ENCODE results near the gene PROS1.
"Not testable (repeated sequence)": the region's sequence is repeated elsewhere in the genome, so short reads cannot be mapped to it uniquely, and the experiment has no call there.

The PROS1 gene

GRCh38 chr3:93965106-93965505 lies 8.6 kb downstream of the PROS1 start:
- H3K27me3 ChIP-seq (ENCODE audit: control insufficient read depth, insufficient read depth, low read length); H3K9me3 ChIP-seq (ENCODE audit: control insufficient read depth, insufficient read depth, low read length); H3K36me3 ChIP-seq (ENCODE audit: control insufficient read depth, insufficient read depth, low read length); H3K4me1 ChIP-seq (ENCODE audit: control insufficient read depth, insufficient read depth, low read length); H3K4me3 ChIP-seq (ENCODE audit: low read depth, low read length); H3K9ac ChIP-seq (ENCODE audit: low read depth, low read length): not testable (repeated sequence)

DNA sequence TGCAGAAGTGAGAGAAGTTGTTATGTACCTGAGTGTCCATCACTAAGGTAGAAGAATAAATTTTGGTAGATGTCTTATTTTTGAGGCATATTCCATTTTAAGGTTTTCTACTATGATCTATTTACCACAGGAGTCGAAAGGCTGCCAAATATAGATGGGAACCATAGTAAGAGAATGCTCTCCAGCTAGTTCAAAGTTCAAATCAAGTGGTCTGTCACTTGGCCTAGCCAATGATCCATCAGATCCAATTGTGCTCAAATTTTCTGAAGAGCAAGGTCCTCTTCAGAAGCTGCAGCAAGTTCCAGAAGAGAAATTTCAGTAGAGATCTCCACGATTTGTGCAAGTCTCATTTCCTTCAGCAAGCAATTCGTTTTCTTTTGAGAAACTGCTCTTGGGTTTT lies 10.9 kb downstream of the PROS1 start:
- Histone ChIP-seq H3K4me3 (ENCODE audit: low read depth, low read length) (no peak overlapping the region), H3K4me1 (ENCODE audit: control insufficient read depth, insufficient read depth, low read length) (no peaks in the 10 kb centered on the region), H3K9ac (ENCODE audit: low read depth, low read length) (no peak overlapping the region), H3K36me3 (ENCODE audit: control insufficient read depth, insufficient read depth, low read length) (no peaks in the 10 kb centered on the region), H3K9me3 (ENCODE audit: control insufficient read depth, insufficient read depth, low read length) (peaks cover 3% of the 10 kb centered on the region), H3K27me3 (ENCODE audit: control insufficient read depth, insufficient read depth, low read length) (peaks cover 2% of the 10 kb centered on the region)

GRCh38 chr3:93961489-93961888 lies 12.2 kb downstream of the PROS1 start:
- H3K36me3 ChIP-seq (ENCODE audit: control insufficient read depth, insufficient read depth, low read length) = no peaks in the 10 kb centered on the region
- H3K9me3 ChIP-seq (ENCODE audit: control insufficient read depth, insufficient read depth, low read length) = peaks cover 3% of the 10 kb centered on the region
- no peak overlapping the region for H3K4me3 ChIP-seq (ENCODE audit: low read depth, low read length)
- H3K9ac ChIP-seq (ENCODE audit: low read depth, low read length) = no peak overlapping the region
- peaks cover 2% of the 10 kb centered on the region for H3K27me3 ChIP-seq (ENCODE audit: control insufficient read depth, insufficient read depth, low read length)
- no peaks in the 10 kb centered on the region for H3K4me1 ChIP-seq (ENCODE audit: control insufficient read depth, insufficient read depth, low read length)

DNA sequence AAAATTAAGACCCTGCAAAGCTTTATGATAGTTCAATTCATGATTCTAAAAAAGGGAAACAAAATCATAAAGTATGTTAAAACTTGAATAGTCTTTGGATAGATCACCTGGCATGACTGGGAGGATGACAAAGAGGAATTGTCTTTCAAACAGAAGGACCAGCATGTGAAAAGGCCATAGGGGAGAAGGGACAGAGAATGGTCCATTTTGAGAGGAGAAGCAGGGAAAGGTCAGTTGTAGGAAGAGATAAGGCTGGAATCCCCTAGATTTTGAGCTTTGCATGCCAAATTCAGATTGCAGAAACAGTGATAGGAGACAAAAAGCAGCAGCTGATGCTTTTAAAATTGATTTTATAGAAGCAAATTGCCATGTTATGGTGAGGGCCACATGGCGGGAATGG lies 12.7 kb downstream of the PROS1 start:
- Histone ChIP-seq H3K36me3 (ENCODE audit: control insufficient read depth, insufficient read depth, low read length) (no peaks in the 10 kb centered on the region), H3K4me3 (ENCODE audit: low read depth, low read length) (no peak overlapping the region), H3K4me1 (ENCODE audit: control insufficient read depth, insufficient read depth, low read length) (no peaks in the 10 kb centered on the region), H3K27me3 (ENCODE audit: control insufficient read depth, insufficient read depth, low read length) (peaks cover 2% of the 10 kb centered on the region), H3K9ac (ENCODE audit: low read depth, low read length) (no peak overlapping the region), H3K9me3 (ENCODE audit: control insufficient read depth, insufficient read depth, low read length) (peaks cover 3% of the 10 kb centered on the region)

DNA sequence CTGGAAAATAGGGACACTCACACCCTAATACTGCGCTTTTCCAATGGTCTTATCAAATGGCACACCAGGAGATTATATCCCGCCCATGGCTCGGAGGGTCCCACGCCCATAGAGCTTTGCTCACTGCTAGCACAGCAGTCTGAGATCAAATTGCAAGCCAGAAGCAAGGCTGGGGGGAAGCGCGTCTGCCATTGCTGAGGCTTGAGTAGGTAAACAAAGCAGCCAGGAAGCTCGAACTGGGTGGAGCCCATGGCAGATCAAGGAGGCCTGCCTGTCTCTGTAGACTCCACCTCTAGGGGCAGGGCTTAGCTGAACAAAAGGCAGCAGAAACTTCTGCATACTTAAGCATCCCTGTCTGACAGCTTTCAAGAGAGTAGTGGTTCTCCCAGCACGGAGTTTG lies 23.7 kb downstream of the PROS1 start:
- not testable (repeated sequence) for H3K27me3 ChIP-seq (ENCODE audit: control insufficient read depth, insufficient read depth, low read length); H3K4me1 ChIP-seq (ENCODE audit: control insufficient read depth, insufficient read depth, low read length); H3K9me3 ChIP-seq (ENCODE audit: control insufficient read depth, insufficient read depth, low read length); H3K9ac ChIP-seq (ENCODE audit: low read depth, low read length); H3K36me3 ChIP-seq (ENCODE audit: control insufficient read depth, insufficient read depth, low read length); H3K4me3 ChIP-seq (ENCODE audit: low read depth, low read length)

- not testable (repeated sequence) for H3K4me1 ChIP-seq (ENCODE audit: control insufficient read depth, insufficient read depth, low read length); H3K36me3 ChIP-seq (ENCODE audit: control insufficient read depth, insufficient read depth, low read length); H3K9ac ChIP-seq (ENCODE audit: low read depth, low read length); H3K27me3 ChIP-seq (ENCODE audit: control insufficient read depth, insufficient read depth, low read length); H3K9me3 ChIP-seq (ENCODE audit: control insufficient read depth, insufficient read depth, low read length); H3K4me3 ChIP-seq (ENCODE audit: low read depth, low read length)
Observed at GRCh38 chr3:93937485-93937884, 36.2 kb downstream of the PROS1 start.

GRCh38 chr3:93936549-93936948 lies 37.1 kb downstream of the PROS1 start:
- Histone ChIP-seq H3K4me1 (ENCODE audit: control insufficient read depth, insufficient read depth, low read length) (no peaks in the 10 kb centered on the region), H3K9ac (ENCODE audit: low read depth, low read length) (no peak overlapping the region), H3K36me3 (ENCODE audit: control insufficient read depth, insufficient read depth, low read length) (no peaks in the 10 kb centered on the region), H3K9me3 (ENCODE audit: control insufficient read depth, insufficient read depth, low read length) (peaks cover 3% of the 10 kb centered on the region), H3K27me3 (ENCODE audit: control insufficient read depth, insufficient read depth, low read length) (no peaks in the 10 kb centered on the region), H3K4me3 (ENCODE audit: low read depth, low read length) (no peak overlapping the region)

- H3K4me1 ChIP-seq (ENCODE audit: control insufficient read depth, insufficient read depth, low read length) = no peaks in the 10 kb centered on the region
- no peaks in the 10 kb centered on the region for H3K36me3 ChIP-seq (ENCODE audit: control insufficient read depth, insufficient read depth, low read length)
- no peak overlapping the region for H3K4me3 ChIP-seq (ENCODE audit: low read depth, low read length)
- peaks cover 3% of the 10 kb centered on the region for H3K9me3 ChIP-seq (ENCODE audit: control insufficient read depth, insufficient read depth, low read length)
- H3K9ac ChIP-seq (ENCODE audit: low read depth, low read length) = no peak overlapping the region
- no peaks in the 10 kb centered on the region for H3K27me3 ChIP-seq (ENCODE audit: control insufficient read depth, insufficient read depth, low read length)
Observed at GRCh38 chr3:93934366-93935046, 39.2 kb downstream of the PROS1 start.

- Histone ChIP-seq H3K27me3 (ENCODE audit: control insufficient read depth, insufficient read depth, low read length) (no peaks in the 10 kb centered on the region), H3K36me3 (ENCODE audit: control insufficient read depth, insufficient read depth, low read length) (no peaks in the 10 kb centered on the region), H3K9me3 (ENCODE audit: control insufficient read depth, insufficient read depth, low read length) (peaks cover 6% of the 10 kb centered on the region), H3K9ac (ENCODE audit: low read depth, low read length) (no peak overlapping the region), H3K4me1 (ENCODE audit: control insufficient read depth, insufficient read depth, low read length) (no peaks in the 10 kb centered on the region), H3K4me3 (ENCODE audit: low read depth, low read length) (no peak overlapping the region)
Observed at GRCh38 chr3:93931597-93932229, 42.0 kb downstream of the PROS1 start.

DNA sequence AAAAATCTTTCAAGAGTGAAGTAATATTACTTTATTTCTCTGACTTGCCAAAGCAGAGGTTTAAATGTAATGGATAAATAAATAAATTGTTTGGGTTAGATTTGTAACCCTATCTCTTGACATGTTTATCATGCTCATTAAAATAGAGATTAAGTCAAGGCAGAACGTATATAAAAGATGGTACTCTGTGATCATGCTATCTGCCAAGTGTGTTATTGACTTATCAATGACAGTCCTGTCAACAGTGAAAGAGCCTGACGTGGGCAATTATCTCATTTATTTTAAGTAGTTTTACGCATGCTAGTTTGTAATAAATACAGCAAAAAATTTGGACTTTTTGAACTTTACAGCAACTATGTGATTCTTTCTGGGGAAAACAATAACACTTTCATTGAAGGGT lies 43.7 kb downstream of the PROS1 start:
- Histone ChIP-seq H3K4me1 (ENCODE audit: control insufficient read depth, insufficient read depth, low read length) (no peaks in the 10 kb centered on the region), H3K36me3 (ENCODE audit: control insufficient read depth, insufficient read depth, low read length) (no peaks in the 10 kb centered on the region), H3K27me3 (ENCODE audit: control insufficient read depth, insufficient read depth, low read length) (no peaks in the 10 kb centered on the region), H3K9ac (ENCODE audit: low read depth, low read length) (no peak overlapping the region), H3K9me3 (ENCODE audit: control insufficient read depth, insufficient read depth, low read length) (peaks cover 6% of the 10 kb centered on the region), H3K4me3 (ENCODE audit: low read depth, low read length) (no peak overlapping the region)

DNA sequence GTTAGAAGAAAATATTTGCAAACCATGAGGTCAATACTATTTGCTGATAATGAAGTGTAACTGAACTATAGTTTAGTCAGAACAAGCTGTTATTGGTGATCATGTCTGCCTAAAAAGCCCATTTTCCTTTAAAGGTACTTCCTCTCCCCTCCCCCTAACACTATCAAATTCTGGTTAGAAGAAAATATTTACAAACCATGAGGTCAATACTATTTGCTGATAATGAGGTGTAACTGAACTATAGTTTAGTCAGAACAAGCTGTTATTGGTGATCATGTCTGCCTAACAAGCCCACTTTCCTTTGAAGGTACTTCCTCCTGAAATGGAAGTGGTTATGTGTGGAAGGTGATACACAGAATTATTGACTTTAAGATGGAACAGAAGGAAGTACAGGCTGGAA lies 46.9 kb downstream of the PROS1 start:
- H3K9me3 ChIP-seq (ENCODE audit: control insufficient read depth, insufficient read depth, low read length) = peaks cover 2% of the 10 kb centered on the region
- H3K9ac ChIP-seq (ENCODE audit: low read depth, low read length) = no peak overlapping the region
- no peaks in the 10 kb centered on the region for H3K4me1 ChIP-seq (ENCODE audit: control insufficient read depth, insufficient read depth, low read length)
- H3K36me3 ChIP-seq (ENCODE audit: control insufficient read depth, insufficient read depth, low read length) = no peaks in the 10 kb centered on the region
- H3K27me3 ChIP-seq (ENCODE audit: control insufficient read depth, insufficient read depth, low read length) = no peaks in the 10 kb centered on the region
- H3K4me3 ChIP-seq (ENCODE audit: low read depth, low read length) = no peak overlapping the region

GRCh38 chr3:93924491-93924890 lies 49.2 kb downstream of the PROS1 start:
- H3K9me3 ChIP-seq (ENCODE audit: control insufficient read depth, insufficient read depth, low read length) = peaks cover 2% of the 10 kb centered on the region
- H3K36me3 ChIP-seq (ENCODE audit: control insufficient read depth, insufficient read depth, low read length) = no peaks in the 10 kb centered on the region
- no peak overlapping the region for H3K9ac ChIP-seq (ENCODE audit: low read depth, low read length)
- no peaks in the 10 kb centered on the region for H3K4me1 ChIP-seq (ENCODE audit: control insufficient read depth, insufficient read depth, low read length)
- H3K4me3 ChIP-seq (ENCODE audit: low read depth, low read length) = no peak overlapping the region
- H3K27me3 ChIP-seq (ENCODE audit: control insufficient read depth, insufficient read depth, low read length) = no peaks in the 10 kb centered on the region
